Erythroblast (primary cell): Measurements from ENCODE around the gene NPIPA3.
"Not testable (repeated sequence)": the region's sequence is repeated elsewhere in the genome, so short reads cannot be mapped to it uniquely, and the experiment has no call there.

ENCODE experiments used
- DNase-seq, 2 experiments: peaks; one replicate each; lab custom pipeline; 2025; lab: John Stamatoyannopoulos, UW
- GATA1 ChIP-seq: IDR thresholded peaks from 2 replicates; pipeline ENCODE4 v1.6.1; 2011; ENCODE audit warnings: low read depth, mild to moderate bottlenecking, control low read depth, low read length, moderate library complexity
- POLR2A ChIP-seq: IDR thresholded peaks from 2 replicates; pipeline ENCODE4 v1.6.1; 2011; ENCODE audit warnings: mild to moderate bottlenecking, low read length

Gene NPIPA3

GRCh38 chr16:14703156-14704011 lies at the start of gene NPIPA3:
TSS of gene NPIPA3 (plus strand) at chr16:14703411. CDS start at chr16:14708944, 5,533 bp downstream.
- not testable (repeated sequence) for DNase-seq

- peak in 1 of 2 experiments; percentile 13 for DNase-seq
Measured at GRCh38 chr16:14658063-14658462, 45.1 kb upstream of the NPIPA3 start.

GRCh38 chr16:14667347-14668266 lies 35.6 kb upstream of the NPIPA3 start:
- no peak for DNase-seq
- TF ChIP-seq POLR2A (no peak), GATA1 (no peak)

More at GRCh38 chr16:14658063-14658462, 45.1 kb upstream of the NPIPA3 start:
- TF ChIP-seq POLR2A (peak; percentile 76), GATA1 (no peak)

- no peak for TF ChIP-seq POLR2A
- no peak for TF ChIP-seq GATA1
- DNase-seq, result no peak
Measured at GRCh38 chr16:14668556-14669223, 34.5 kb upstream of the NPIPA3 start.

- no peak for DNase-seq
- TF ChIP-seq GATA1, result no peak
- no peak for TF ChIP-seq POLR2A
Measured at GRCh38 chr16:14669776-14670175, 33.4 kb upstream of the NPIPA3 start.

- TF ChIP-seq POLR2A (no peak), GATA1 (no peak)
- DNase-seq, result no peak
Measured at GRCh38 chr16:14672403-14672971, 30.7 kb upstream of the NPIPA3 start.

GRCh38 chr16:14676633-14677032 lies 26.6 kb upstream of the NPIPA3 start:
- TF ChIP-seq GATA1 (no peak), POLR2A (no peak)

GRCh38 chr16:14677627-14678026 lies 25.6 kb upstream of the NPIPA3 start:
- TF ChIP-seq GATA1, result no peak
- TF ChIP-seq POLR2A, result no peak
- DNase-seq, result no peak

More at GRCh38 chr16:14676633-14677032, 26.6 kb upstream of the NPIPA3 start:
- no peak for DNase-seq

- no peak for TF ChIP-seq GATA1
- no peak for TF ChIP-seq POLR2A
Measured at GRCh38 chr16:14678748-14679497, 24.3 kb upstream of the NPIPA3 start.

GRCh38 chr16:14680396-14680795 lies 22.8 kb upstream of the NPIPA3 start:
- DNase-seq, result not testable (repeated sequence)

More at GRCh38 chr16:14678748-14679497, 24.3 kb upstream of the NPIPA3 start:
- no peak for DNase-seq

- TF ChIP-seq POLR2A (no peak), GATA1 (no peak)
Measured at GRCh38 chr16:14681115-14681514, 22.1 kb upstream of the NPIPA3 start.

GRCh38 chr16:14682121-14682520 lies 21.1 kb upstream of the NPIPA3 start:
- DNase-seq, result no peak
- TF ChIP-seq GATA1, result no peak
- TF ChIP-seq POLR2A, result no peak

More at GRCh38 chr16:14681115-14681514, 22.1 kb upstream of the NPIPA3 start:
- no peak for DNase-seq

- DNase-seq, result not testable (repeated sequence)
Measured at GRCh38 chr16:14685870-14686793, 17.1 kb upstream of the NPIPA3 start.

GRCh38 chr16:14694129-14694528 lies 9.1 kb upstream of the NPIPA3 start, which contains the start of gene PLA2G10:
TSS of gene PLA2G10 (minus strand) at chr16:14694308. CDS start at chr16:14694229, 79 bp downstream.
- not testable (repeated sequence) for DNase-seq

- DNase-seq, result not testable (repeated sequence)
Measured at GRCh38 chr16:14701859-14702258, 1.4 kb upstream of the NPIPA3 start.

- DNase-seq, result not testable (repeated sequence)
Measured at GRCh38 chr16:14702672-14703071, 539 bp upstream of the NPIPA3 start.

GRCh38 chr16:14733233-14733632 lies 30.0 kb downstream of the NPIPA3 start:
- not testable (repeated sequence) for DNase-seq
